AML-193 (cell line): Measurements from ENCODE around the gene SPRY4.
"Not testable (repeated sequence)": the region's sequence is repeated elsewhere in the genome, so short reads cannot be mapped to it uniquely, and the experiment has no call there.

ENCODE experiments used
- DNase-seq, 2 experiments: peaks; one replicate each; lab custom pipeline; 2025; lab: John Stamatoyannopoulos, UW

Gene SPRY4

DNA sequence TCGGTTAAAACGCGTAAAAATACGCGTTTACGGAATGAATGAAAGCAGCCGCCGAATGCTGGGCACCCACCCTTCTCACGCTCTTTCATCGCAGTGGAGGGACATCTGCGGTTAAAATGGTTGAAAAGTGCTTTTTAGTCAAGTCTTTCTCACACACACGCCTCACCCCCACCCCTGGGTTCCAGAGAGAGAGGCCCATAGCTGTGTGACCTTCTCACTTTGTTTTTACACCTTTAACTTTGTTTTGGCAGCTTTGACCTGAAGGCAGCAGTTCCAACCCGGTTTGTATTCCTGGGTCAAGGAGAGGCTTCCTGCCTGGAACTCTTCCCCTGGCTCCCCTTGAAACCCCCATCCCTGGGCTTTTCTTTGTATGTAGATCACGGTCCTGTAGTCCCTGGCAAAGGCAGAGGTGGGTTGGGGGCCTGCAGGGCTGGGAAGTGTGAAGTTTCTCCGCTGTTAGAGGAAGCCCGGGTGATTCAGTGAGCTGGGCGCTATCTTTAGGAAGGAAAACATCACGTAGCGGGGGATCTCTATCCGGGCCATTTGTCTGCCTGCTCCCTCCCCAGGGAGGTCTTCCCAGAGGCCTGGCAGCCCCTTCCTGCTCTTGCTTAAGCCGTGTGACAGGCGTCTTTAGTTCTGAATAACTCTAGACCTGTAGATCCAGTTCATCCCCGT is 29.6 kb downstream of the SPRY4 start:
- no peak for DNase-seq

DNA sequence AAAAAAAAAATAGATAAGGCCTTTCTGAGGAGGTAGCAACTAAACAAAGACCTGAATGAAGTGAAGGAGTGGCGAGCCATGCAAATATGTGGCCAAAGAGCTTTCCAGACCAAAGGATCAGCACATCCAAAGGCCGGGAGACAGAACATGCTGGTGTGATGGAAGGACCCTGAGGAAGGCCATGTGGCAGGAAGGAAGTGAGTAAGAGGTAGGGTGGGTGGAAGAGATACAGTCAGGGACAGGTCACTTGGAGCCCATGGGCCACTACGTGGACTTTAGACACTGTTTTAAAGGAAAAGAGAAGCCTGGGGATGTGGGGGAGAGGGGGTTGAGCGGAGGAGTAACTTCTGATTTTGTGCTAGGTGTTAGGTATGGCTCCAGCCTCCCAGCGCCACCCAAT is 31.3 kb downstream of the SPRY4 start:
- no peak for DNase-seq

DNA sequence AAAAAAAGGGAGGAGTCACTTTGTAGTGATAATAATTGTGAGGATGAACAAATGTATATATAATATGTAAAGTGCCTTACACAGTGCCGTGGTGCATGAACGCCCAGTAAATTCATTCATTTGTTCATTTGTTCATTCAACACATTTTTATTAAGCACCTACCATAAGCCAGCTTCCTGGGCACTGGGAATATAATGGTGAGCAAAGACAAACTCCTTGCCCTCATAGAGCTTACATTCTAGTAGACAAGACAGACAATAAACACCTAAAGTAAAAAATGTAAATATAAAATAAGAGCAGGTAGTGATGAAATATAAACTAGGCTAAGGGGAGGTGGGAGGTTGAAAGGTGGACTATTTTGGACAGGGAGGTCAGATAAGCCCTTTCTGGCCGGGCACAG is 32.0 kb downstream of the SPRY4 start:
- no peak for DNase-seq

DNA sequence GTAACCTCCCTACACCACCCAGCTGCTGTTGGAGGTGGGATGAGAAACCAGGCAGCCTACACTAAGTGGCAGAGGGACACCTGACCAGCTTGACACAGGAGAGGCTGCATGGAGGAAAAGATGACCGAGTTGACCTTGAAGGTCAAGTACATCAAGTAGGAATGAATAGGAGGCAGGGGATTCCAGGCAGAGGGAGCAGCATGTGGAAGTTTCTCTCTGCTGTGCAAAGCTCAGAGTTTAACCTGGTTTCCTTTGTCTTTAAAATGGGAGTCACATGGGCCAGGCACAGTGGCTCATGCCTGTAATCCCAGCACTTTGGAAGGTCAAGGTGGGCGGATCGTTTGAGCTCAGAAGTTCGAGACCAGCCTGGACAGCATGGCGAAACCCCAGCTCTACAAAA is 32.6 kb downstream of the SPRY4 start:
- no peak for DNase-seq

DNA sequence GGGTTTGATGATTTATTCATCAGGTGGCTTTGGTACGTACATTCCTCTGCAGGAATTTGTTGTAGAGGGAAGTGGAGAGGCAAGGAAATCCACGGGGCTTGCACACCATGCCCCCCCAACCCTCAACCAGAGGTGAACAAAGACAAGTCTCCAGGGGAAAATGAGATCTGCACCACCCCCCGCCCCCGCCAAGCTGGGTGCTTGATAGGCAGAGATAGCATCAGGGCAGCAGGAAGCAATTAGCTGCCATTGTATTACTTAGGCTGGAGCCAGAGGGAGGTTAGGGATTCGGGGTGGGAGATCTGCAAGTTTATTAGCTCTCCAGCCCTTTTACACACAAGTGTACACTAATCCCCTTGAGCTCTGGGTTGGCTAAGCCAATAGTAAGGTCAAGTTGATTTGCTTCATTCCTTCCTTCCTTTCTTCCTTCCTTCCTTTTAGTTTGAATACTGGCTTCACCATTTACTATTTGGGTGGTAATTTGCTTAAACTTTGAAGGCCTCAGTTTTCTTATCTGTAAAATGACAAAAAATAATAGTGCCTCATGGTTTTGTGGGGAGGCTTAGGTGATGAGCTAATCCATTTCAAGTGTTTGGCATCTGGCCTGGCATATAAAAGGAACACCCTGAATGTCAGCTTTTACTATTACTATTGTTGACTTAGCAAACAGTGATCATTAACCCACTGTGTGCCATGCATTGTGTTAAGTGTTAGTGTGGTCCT is 34.1 kb downstream of the SPRY4 start:
- no peak for DNase-seq

DNA sequence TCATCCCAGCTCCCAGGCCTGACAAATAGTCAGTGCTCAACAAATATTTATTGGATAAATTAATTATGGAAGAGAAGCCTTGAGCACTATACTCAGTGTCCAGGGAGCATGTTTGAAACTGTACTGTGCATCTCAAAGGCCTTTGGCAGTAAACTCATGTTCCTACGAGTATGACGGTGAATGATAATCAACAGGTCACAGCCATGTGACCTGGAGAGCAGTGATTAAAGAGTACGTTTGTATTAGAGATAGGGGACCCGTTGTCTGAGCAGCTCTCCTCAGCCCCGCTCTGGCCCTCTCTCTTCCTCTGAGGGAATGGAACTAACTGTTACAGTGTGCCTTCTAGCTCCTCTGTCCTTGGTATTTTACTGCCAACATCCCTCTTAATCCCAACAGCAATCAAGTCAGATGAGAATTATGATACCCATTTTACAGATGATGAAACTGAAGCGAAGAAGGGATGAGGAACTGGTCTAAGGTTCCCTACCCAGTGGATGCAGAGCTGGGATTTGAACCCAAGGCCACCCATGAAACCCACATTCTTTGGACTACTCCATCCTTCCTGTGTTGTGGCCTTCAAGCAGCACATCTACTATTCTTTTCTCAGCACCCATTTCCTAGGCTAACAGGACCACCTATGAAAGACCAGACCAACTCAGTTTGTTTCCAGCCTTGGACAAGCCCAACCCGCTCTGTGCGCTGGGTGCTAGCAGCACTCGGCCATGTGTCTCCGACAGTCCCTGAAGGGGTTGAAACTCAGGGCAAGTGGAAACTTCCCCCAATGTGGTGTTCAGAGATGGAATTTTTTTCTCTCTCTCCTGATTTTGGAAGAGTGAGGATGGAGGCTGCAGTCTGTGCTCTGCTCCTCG is 34.9 kb downstream of the SPRY4 start:
- no peak for DNase-seq

DNA sequence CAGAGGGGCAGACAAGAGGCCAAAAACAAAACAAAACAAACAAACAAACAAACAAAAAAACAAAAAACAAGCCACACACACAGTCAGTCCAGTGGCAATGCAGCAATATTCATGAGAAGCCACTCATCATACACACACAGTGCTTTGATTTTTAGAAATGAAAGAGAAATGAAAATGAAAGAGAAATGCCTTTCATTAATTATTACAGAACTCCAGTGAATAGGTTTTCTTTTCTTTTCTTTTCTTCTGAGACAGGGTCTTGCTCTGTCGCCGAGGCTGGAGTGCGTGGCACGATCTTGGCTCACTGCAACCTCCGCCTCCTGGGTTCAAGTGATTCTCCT is 36.9 kb downstream of the SPRY4 start:
- DNase-seq, result no peak

DNA sequence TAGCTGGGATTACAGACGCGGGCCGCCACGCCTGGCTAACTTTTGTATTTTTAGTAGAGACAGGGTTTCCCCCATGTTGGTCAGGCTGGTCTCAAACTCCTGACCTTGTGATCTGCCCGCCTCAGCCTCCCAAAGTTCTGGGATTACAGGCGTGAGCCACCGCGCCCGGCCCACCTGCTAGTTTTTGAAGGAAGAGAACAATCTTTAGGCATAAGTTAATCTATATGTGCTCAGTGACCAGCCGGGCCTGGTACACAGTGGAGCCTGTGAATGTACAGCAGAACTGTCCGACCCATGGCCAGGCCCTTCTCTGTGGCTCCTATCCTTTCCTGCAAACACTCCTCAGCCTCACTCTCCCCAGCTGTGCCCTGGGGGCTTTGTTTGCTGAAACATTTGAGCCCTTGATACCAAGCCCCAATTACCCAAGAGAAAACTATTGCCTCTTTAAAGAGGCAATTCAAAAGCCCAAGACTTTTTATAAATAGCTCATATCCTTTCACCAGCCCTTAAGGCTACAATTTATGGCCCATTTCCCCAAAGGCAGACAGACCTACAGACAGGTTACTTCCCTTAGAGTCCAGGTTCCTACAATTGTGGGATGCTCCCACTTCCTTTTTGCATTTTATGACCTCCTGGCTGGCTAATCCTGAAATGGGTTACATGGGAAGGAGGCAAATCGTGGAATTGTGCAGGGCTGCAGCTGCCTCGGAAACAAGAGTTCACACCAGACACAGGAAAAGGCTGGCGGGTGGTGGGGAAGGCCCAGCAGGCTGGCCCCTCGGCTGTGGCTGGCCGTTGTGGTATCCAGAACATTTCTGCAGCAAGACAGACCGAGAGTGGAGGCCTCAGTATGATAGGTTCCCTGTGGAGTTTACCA is 37.5 kb downstream of the SPRY4 start:
- DNase-seq, result no peak

DNA sequence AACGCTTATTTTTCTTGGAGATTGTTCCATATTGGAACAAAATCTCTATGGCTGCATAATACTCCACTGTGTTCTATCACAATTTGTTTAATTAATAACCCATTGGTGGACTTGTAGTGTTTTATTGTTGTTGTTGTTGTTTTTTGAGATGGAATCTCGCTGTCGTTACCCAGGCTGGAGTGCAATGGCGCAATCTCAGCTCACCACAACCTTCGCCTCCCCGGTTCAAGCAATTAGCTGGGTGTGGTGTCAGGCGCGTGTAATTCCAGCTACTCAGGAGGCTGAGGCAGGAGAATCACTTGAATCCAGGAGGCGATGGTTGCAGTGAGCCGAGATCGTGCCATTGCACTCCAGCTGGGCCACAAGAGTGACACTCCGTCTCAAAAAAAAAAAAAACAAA is 38.7 kb downstream of the SPRY4 start:
- DNase-seq, result no peak

DNA sequence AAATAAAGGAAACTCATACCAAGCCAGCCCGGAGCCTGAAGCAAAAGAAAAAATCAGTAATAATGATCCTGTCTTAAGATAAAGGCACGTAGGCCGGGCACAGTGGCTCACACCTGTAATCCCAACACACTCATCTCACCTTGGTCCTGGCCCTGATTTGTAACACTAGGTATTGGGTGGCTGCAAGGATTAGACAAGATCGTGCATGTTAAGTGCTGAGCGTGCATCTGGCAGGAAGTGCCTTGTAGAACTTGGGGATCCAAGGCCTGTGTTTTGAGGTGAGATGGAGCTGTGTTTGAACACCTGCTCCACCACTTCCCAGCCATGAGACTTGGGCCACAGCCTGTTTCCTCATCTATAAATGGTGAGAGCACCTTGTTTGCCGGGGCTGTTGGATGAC is 41.5 kb downstream of the SPRY4 start:
- DNase-seq, result no peak

DNA sequence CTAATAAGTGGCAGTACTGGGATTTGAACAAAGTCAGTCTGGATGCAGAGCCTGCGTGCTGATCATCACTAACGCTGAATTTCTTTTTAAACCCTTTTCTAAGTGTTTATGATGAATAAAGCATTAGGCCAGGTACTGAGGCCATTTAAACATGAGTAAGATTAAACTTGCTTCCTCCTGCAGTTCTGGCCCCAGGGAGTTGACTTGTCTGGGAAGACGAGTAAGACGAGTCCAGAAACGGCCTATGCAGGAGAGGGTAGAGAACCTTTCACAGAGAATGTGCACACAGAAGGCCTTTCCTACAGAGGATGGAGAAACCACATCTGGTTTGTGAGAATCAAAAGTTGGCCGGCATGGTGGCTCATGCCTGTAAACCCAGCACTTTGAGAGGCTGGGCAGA is 42.9 kb downstream of the SPRY4 start:
- DNase-seq, result no peak

DNA sequence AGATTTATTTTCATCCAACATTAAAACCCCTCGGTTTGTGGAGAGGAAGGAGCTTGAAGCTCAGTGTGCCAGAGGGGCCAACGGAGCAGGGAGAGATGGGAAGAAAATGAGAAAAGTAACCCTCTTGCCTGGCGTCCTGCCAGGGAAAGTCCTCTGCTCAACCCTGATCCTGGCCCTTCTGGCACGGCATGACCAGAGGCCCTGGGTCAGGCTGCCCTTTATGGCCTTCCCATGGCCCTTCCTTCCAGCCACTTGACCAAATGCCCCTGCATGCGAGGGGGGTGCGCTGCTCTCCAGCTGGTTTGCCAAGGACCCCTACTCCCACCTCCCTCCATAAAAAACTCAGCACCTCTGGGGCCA is 43.8 kb downstream of the SPRY4 start:
- no peak for DNase-seq

DNA sequence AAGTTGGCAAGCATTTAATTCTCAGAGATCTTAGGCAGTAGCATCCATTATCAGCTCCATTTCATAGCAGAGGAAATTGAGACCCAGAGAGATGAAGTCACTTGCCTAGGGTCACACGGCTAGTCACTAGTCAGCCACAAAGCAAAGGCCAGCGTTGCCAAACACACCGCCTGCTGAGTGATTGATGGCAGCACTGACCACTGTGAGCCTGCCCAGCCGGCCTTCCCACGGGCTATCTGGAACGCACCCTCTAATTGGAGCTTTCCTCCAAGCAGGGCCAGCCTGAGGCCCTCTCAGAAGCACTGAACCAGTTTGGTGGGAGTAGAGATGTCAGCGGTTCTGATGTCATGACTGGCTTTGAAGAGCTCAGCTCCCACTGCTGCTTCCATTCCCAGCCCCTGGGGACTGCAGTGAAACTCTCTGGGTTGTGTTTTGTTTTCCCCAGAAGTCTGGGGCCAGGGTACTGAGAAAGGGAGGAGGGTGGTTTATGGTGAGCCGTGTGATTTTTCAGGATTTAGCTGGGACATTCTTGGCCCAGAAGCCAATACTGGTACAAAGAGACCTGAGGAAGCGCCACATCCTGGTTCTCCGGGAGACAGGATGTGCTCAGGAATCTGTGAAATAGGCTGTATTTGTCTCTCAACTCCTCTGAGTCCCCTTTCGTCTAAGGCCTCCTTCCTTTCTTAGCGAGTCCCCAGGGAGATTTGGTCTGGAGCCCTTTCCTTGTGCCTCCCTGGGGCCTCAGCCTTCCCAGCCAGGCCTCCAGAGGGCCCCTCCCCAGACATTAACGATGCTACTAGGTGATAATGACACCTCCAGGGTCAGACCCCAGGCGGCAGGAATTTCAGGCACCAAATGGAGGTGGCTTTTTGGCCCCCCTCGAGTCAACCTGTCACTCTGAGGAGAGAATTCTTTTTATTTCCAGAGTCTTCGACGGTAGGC is 44.5 kb downstream of the SPRY4 start:
- no peak for DNase-seq

DNA sequence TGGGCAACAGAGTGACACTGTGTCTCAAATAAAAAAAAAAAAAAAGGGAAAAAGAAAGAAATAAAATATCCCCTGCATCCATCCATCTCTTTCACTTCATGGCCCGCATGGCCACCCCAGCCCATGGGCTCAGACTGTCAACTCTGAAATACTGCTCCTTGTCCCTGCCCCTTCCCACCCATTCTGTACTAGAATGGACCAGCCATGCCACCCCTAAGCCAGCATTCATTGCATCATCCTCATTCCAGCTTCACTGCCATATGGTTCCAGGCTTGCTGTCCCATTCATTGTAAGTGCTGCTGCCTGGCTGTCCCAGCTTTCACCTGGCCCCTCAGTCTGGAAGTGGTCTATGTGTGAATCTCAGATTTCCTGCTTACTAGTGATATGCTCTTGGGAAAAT is 46.2 kb downstream of the SPRY4 start:
- DNase-seq, result no peak

DNA sequence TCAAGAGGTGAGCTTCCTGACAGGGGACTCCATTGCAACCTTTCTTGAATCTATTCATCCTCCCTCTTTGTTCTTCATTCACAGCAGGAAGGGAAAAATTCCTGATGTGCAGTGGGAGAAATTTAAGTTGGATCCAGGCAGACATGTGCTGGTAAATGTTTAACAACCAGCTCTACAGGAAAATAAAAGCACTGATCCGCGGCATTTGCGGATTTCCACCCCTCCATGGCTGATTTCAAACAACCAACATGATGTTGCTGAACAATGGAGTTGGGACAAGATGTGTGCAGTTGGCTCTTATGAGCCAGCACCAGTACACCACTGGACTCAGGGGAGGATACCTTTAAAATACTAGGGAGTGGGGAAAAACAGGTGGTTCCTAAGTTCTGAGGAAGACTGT is 47.0 kb downstream of the SPRY4 start:
- no peak for DNase-seq

DNA sequence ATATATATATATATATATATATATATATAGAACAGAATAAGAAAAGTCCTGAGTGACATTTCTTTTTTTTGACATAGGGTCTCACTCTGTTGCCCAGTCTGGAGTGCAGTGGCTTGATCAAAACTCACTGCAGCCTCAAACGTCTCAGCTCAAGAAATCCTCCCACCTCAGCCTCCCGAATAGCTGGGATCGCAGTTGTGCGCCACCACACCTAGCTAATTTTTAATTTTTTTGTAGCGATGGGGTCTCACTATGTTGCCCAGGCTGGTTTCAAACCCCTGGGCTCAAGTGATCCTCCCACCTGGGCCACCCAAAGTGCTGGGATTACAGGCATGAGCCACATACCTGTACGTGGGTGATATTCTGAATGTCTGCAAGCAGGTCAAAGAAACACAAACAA is 48.3 kb downstream of the SPRY4 start:
- DNase-seq, result no peak

DNA sequence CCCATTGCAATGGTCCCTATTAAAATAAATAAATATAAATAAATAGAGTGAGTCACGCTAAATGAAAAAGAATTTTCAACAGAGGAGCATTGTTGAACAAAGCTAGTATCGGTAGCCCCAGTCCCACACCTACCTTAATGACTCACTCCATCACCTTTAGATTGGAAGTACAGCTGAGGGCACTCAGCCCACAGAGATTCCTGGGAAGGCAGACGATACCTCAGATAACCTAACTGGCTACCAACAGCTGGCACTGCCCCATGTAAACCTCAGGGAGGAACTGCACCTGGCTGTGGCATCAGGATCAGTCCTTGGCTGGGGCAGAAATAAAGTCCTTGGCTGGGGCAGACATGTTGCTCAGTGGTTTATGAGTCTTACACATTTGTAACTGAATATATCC is 49.3 kb downstream of the SPRY4 start:
- DNase-seq, result no peak

DNA sequence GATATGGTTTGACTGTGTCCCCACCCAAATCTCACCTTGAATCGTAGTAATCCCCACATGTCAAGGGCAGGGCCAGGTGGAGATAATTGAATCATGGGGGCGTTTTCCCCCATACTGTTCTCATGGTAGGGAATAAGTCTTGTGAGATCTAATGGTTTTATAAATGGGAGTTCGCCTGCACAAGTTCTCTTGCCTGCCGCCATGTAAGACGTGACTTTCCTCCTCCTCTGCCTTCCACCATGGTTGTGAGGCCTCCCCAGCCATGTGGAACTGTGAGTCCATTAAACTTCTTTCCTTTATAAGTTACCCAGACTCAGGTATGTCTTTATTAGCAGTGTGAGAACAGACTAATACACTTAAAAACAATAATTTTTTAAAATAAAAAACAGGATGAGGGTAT is 52.2 kb downstream of the SPRY4 start:
- DNase-seq, result not testable (repeated sequence)

DNA sequence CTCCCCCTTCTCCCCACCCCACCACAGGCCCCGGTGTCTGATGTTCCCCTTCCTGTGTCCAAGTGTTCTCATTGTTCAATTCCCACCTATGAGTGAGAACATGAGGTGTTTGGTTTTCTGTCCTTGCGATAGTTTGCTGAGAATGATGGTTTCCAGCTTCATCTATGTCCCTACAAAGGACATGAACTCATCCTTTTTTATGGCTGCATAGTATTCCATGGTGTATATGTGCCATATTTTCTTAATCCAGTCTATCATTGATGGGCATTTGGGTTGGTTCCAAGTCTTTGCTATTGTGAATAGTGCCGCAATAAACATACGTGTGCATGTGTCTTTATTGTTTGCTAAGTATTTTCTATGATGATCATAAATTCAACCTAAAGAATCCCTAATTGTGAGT is 60.7 kb downstream of the SPRY4 start:
- DNase-seq, result not testable (repeated sequence)

DNA sequence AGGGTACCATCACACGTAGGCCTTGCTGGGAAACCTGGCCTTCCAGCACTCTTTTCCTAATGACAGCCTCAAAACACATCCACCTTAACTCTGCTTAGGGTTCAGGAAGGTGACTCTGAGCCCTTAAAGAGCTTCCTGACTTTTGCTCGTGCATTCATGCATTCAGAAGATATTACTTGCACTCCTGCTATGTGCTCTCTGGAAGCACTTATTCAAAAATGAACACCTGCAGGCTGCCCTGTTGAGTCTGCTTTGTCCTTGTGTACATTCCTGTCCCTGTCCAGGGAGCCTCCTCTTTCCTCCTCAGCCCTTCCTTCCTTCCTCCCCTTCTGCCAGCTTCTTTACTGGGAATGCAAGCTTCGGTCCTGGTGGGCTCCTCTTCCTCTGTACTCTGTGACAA is 61.5 kb downstream of the SPRY4 start:
- DNase-seq, result no peak

DNA sequence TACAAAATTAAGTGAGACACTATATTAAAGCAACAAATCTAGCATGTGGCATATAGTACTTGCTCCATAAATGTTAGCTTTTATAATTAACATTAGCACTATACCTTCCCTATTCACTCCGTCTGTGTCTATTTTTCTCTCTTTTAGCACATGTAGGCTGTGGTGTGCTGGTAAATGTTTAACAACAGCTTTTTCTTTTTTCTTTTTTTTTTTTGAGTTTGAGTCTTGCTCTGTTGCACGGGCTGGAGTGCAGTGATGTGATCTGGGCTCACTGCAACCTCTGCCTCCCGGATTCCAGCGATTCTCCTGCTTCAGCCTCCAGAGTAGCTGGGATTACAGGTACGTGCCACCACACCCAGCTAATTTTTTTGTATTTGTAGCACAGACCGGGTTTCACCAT is 62.1 kb downstream of the SPRY4 start:
- no peak for DNase-seq
